ENCODE data around the gene EDN3. TPM values are rescaled to one million over a fixed set of nuclear protein-coding genes. Genes with fewer than 3 reads are reported as not detected.

Gene EDN3
- total and polyA plus RNA-seq, 9 of the 15 experiments (the other 6 are each of a cell fraction or from before 2014, with no cell fraction given): not detected

- Histone ChIP-seq H3K4me3 (no peak overlapping the region), H2AFZ (ENCODE audit: low read depth, low read length) (no peak overlapping the region), H3K4me2 (ENCODE audit: insufficient read depth, low read length) (no peak overlapping the region), H3K27me3 (ENCODE audit: control insufficient read depth in 2 of 2, insufficient read depth in 2 of 2, low read length in 2 of 2) (peaks cover 23 to 29% of the 10 kb centered on the region in 2 experiments; a peak in 4 of 5 replicates), H3K79me2 (ENCODE audit: control insufficient read depth, insufficient read depth, low read length) (no peaks in the 10 kb centered on the region), H3K36me3 (ENCODE audit: control insufficient read depth, insufficient read depth, low read length) (no peaks in the 10 kb centered on the region), H3K9ac (ENCODE audit: insufficient read depth in 1 of 2, low read depth in 2 of 2, low read length in 2 of 2) (no peak overlapping the region), H4K20me1 (replicated peaks; ENCODE audit: control insufficient read depth, insufficient read depth, low read length) (no peaks in the 10 kb centered on the region), H3K9me3 (replicated peaks; ENCODE audit: control insufficient read depth, insufficient read depth, low read depth, low read length) (no peaks in the 10 kb centered on the region), H3K9me1 (ENCODE audit: control insufficient read depth, insufficient read depth, low read length) (no peaks in the 10 kb centered on the region), H3K4me1 (replicated peaks in 1 of 2; ENCODE audit: control insufficient read depth in 2 of 2, insufficient read depth in 2 of 2, low read length in 2 of 2) (no peaks in the 10 kb centered on the region), H3K27ac (ENCODE audit: extremely low read depth, low read depth, low read length) (no peak overlapping the region)
- FAIRE-seq (no peak), ATAC-seq (no peak), DNase-seq (ENCODE audit: extremely low read depth in 1 of 4, low spot score in 3 of 4) (no peak)
- POLR2A ChIA-PET: interaction anchor here (0.6 kb wide), 2 partner anchors 64 to 1400 kb away, joined by 3 read pairs; no protein-coding TSS in a partner anchor
- WGBS (ENCODE audit: insufficient coverage, low coverage, missing lambda C conversion rate): 0% methylated on average over 9 of the region's 9 CpGs
- in situ Hi-C loops (cut with MboI): no loop called here
- CTCF ChIA-PET (ENCODE audit: low intra/inter-chr PET ratio): no interaction called here
- intact Hi-C loops (cut with micrococcal nuclease): no loop called here
- no peak for TF ChIP-seq ZNF253 (CRISPR knock-in tag; conservative IDR thresholded peaks at IDR 0.05)
- TF ChIP-seq MBD2 (IDR thresholded peaks at IDR 0.05; ENCODE audit: borderline replicate concordance, low read depth): no peak
- TF ChIP-seq NFE2 (IDR thresholded peaks at IDR 0.05; ENCODE audit: low read depth): no peak
- no peak for TF ChIP-seq TOE1 (IDR thresholded peaks at IDR 0.05; ENCODE audit: borderline replicate concordance)
- TF ChIP-seq TOE1 (CRISPR knock-in tag; IDR thresholded peaks at IDR 0.05; ENCODE audit: borderline replicate concordance, low read depth): no peak
- TF ChIP-seq, protein P1, sequence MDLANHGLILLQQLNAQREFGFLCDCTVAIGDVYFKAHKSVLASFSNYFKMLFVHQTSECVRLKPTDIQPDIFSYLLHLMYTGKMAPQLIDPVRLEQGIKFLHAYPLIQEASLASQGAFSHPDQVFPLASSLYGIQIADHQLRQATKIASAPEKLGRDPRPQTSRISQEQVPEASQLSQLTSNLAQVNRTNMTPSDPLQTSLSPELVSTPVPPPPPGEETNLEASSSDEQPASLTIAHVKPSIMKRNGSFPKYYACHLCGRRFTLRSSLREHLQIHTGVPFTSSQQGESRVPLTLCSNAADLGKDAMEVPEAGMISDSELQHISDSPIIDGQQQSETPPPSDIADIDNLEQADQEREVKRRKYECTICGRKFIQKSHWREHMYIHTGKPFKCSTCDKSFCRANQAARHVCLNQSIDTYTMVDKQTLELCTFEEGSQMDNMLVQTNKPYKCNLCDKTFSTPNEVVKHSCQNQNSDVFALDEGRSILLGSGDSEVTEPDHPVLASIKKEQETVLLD (IDR thresholded peaks at IDR 0.05): no peak
- TF ChIP-seq ZNF766 (CRISPR knock-in tag; conservative IDR thresholded peaks at IDR 0.05): no peak
- no peak for TF ChIP-seq ILK (tag; IDR thresholded peaks at IDR 0.05; ENCODE audit: borderline replicate concordance, low read depth)
- TF ChIP-seq NFIC (IDR thresholded peaks at IDR 0.05): peak; percentile 62
- BruUV-seq (replicated peaks): no TSS peak
These were observed 33.5 kb downstream of the EDN3 start for GRCh38 chr20:59333951-59334350.

All from K562 (cell line).